ENCODE results near the gene C1orf35. TPM values are rescaled to one million over a fixed set of nuclear protein-coding genes. Genes with fewer than 3 reads are reported as not detected.

The C1orf35 gene
- total and polyA plus RNA-seq, 9 of the 15 experiments (the other 6 are each of a cell fraction or from before 2014, with no cell fraction given): 3.2 to 48.7 (median 12.5) TPM

- TF ChIP-seq TBP (optimal IDR thresholded peaks at IDR 0.05; ENCODE audit: low read depth, low read length): peak; percentile 32
- peak; percentile 95 for TF ChIP-seq TEAD4 (IDR thresholded peaks at IDR 0.05; ENCODE audit: low read length)
- TF ChIP-seq TEAD4 (CRISPR knock-in tag; IDR thresholded peaks at IDR 0.05; ENCODE audit: borderline replicate concordance): no peak
- TF ChIP-seq SNAPC5 (CRISPR knock-in tag; IDR thresholded peaks at IDR 0.05): no peak
- no peak for TF ChIP-seq POLR2AphosphoS2 (IDR thresholded peaks at IDR 0.05; ENCODE audit: low read length)
- TF ChIP-seq NCOA2 (IDR thresholded peaks at IDR 0.05; ENCODE audit: partially characterized antibody in 2 of 2): no peak
- TF ChIP-seq ZNF609 (CRISPR knock-in tag; IDR thresholded peaks at IDR 0.05; ENCODE audit: borderline replicate concordance): no peak
- no peak for TF ChIP-seq ATF4 (CRISPR knock-in tag; IDR thresholded peaks at IDR 0.05)
- no peak for TF ChIP-seq NFXL1 (CRISPR knock-in tag; IDR thresholded peaks at IDR 0.05)
- TF ChIP-seq RBBP5 (IDR thresholded peaks at IDR 0.05; ENCODE audit: borderline replicate concordance, insufficient read depth, low read length, poor library complexity, severe bottlenecking): peak; percentile 21
- no peak for TF ChIP-seq RFX7 (CRISPR knock-in tag; IDR thresholded peaks at IDR 0.05)
- no peak for TF ChIP-seq RBM17 (IDR thresholded peaks at IDR 0.05; ENCODE audit: borderline replicate concordance, low read depth, low read length)
- TF ChIP-seq TEAD1 (CRISPR knock-in tag; IDR thresholded peaks at IDR 0.05): no peak
- TF ChIP-seq SMARCE1 (IDR thresholded peaks at IDR 0.05): peak; percentile 91
- no peak for TF ChIP-seq TFAM (CRISPR knock-in tag; conservative IDR thresholded peaks at IDR 0.05)
- TF ChIP-seq MBD1 (CRISPR knock-in tag; IDR thresholded peaks at IDR 0.05): no peak
- peak; percentile 46; the same call in 1 of the 2 replicates for TF ChIP-seq CREM (IDR thresholded peaks at IDR 0.05; ENCODE audit: low read depth)
- TF ChIP-seq HNRNPLL (IDR thresholded peaks at IDR 0.05; ENCODE audit: low read depth, low read length, poor library complexity, severe bottlenecking): peak; percentile 15
- TF ChIP-seq ZNF77 (CRISPR knock-in tag; IDR thresholded peaks at IDR 0.05): no peak
- no peak for TF ChIP-seq ZFP30 (CRISPR knock-in tag; IDR thresholded peaks at IDR 0.05; ENCODE audit: borderline replicate concordance)
These were observed 42.6 kb upstream of the C1orf35 start (continued) for GRCh38 chr1:228145463-228146416.
